Loucy (cell line): ENCODE results near the gene TMEM179.

Experiments used
- EZH2phosphoT487 ChIP-seq: fragments of 200-600 bp; IDR thresholded peaks from 2 replicates; pipeline ENCODE4 v1.6.1; 2018; ENCODE audit warnings: antibody characterized with exemption, mild to moderate bottlenecking, moderate library complexity, borderline replicate concordance
- TF ChIP-seq, protein P1 (sequence below): fragments of 200-600 bp; sonication (generic); conservative IDR thresholded peaks from 2 replicates; pipeline ENCODE4 v1.5.1; 2014; ENCODE audit warnings: mild to moderate bottlenecking, antibody characterized with exemption, low read length

DNA sequence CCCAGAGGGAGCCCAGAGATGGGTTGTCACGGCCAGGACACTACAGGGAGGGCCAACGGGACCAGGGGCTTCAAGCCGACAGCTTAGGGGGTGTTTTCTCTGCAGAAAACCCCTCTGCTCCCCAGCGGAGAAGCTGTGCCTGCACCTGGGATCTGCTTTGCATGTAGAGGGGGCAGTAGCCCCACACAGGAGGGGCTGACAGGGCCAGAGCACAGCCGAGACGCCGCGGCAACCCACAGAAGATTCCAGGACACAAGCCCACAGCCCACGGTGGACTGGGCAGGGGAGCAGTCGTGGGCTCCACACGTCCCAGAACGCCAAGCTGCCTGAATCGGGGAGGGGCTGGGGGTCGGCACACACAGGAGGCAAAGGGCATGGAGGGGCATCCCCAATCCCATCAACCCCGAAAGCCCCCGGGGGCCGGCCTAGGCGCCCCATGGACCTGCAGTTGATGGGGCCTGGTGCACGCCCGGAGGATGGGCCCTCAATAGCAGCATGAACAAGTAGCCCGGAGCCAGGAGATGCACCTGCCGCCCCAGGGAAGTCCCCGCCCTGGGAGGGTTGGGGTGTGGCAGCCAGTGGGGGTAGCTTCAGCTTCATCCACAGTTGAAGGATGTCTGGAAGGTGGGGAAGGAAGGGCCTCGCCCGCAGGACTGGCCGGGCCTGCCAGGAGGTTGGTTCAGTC, 30.5 kb upstream of the TMEM179 start:
- TF ChIP-seq, protein P1, sequence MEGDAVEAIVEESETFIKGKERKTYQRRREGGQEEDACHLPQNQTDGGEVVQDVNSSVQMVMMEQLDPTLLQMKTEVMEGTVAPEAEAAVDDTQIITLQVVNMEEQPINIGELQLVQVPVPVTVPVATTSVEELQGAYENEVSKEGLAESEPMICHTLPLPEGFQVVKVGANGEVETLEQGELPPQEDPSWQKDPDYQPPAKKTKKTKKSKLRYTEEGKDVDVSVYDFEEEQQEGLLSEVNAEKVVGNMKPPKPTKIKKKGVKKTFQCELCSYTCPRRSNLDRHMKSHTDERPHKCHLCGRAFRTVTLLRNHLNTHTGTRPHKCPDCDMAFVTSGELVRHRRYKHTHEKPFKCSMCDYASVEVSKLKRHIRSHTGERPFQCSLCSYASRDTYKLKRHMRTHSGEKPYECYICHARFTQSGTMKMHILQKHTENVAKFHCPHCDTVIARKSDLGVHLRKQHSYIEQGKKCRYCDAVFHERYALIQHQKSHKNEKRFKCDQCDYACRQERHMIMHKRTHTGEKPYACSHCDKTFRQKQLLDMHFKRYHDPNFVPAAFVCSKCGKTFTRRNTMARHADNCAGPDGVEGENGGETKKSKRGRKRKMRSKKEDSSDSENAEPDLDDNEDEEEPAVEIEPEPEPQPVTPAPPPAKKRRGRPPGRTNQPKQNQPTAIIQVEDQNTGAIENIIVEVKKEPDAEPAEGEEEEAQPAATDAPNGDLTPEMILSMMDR = no peak
- no peak for TF ChIP-seq EZH2phosphoT487
